Hypothalamus (tissue), 51 donors: ENCODE data around the gene CACNA2D2.
A peak's percentile ranks its signal among the peaks of the same experiment; 100 is the strongest.

ENCODE experiments used
- DNase-seq, 51 donors: peaks; one replicate each; lab custom pipeline; 2025; lab: John Stamatoyannopoulos, UW

Gene CACNA2D2

GRCh38 chr3:50319894-50320625 lies 183.4 kb downstream of the CACNA2D2 start:
- no peak for DNase-seq

GRCh38 chr3:50319181-50319893 lies 184.1 kb downstream of the CACNA2D2 start:
- DNase-seq: no peak

- DNase-seq: no peak
Measured at GRCh38 chr3:50318615-50319014, 184.8 kb downstream of the CACNA2D2 start.

DNA sequence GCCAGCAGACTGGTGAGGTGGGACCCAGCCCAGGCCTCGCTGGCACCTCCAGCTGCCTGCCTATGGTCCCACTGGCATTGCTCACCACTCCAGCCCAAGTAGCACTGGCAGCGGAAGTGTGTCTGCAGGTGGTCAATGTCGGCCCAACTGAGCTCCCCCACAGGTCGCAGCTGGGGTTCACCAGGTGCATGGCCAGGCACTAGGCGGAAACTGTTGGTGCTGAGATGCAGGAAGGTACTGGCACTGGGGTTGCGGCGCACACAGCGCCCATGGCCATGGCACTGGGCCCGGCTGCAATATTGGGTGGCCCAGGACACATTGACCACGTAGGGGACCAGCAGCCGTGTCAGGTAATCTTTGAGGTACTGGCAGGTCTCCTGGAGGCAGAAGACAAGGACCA lies 185.3 kb downstream of the CACNA2D2 start:
- no peak for DNase-seq

DNA sequence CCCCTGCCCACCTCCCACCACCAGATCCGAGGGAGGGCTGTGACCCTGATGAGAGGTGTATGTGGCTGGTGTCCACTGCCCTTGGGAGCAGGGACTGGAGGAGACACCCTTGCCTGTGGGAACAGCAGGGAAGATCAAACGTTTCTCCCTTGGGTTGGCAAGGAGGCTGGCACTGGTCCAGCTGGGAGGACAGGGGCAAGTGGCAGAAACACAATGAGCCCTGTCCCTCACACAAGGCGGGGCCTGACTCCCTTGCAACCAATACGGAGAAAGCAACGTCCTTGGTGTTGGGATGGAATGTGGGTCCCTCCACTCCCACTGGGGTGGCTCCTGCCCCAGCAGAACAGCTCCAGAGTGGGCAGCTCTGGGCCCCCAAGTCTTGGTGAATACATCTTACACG lies 186.1 kb downstream of the CACNA2D2 start:
- no peak for DNase-seq

- peak in 2 of 51 donors; percentile 12 to 22 for DNase-seq
Measured at GRCh38 chr3:50316657-50317242, 186.7 kb downstream of the CACNA2D2 start.

DNA sequence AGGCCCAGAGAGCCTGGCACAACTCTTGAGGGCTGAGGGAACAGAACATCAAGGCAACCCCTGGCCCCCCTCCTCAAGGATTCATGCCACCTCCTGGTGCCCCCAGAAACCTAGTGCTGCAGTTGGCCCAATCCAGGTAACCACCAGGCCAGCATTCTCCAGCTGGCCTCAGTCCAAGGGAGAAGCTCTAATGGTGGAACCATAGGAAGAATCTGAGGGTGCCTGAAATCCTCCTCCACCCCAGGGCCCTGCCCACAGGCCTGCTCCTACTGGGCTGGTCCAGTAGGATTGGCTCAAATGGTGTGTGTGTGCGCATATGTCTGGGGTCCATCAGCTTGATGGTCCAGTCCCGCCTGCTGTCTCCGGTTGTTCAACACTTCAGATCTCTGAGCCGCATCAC lies 188.6 kb downstream of the CACNA2D2 start:
- no peak for DNase-seq

GRCh38 chr3:50314342-50314741 lies 189.1 kb downstream of the CACNA2D2 start:
- no peak for DNase-seq
